T-helper 1 cell (primary cell): ENCODE results near the gene RIMS1.
"Not testable (repeated sequence)": the region's sequence is repeated elsewhere in the genome, so short reads cannot be mapped to it uniquely, and the experiment has no call there.

Experiments
- DNase-seq, 5 donors: peaks; one replicate each; pipeline ENCODE4 v3.0.0-alpha.2; 2012 to 2020

The RIMS1 gene

DNA sequence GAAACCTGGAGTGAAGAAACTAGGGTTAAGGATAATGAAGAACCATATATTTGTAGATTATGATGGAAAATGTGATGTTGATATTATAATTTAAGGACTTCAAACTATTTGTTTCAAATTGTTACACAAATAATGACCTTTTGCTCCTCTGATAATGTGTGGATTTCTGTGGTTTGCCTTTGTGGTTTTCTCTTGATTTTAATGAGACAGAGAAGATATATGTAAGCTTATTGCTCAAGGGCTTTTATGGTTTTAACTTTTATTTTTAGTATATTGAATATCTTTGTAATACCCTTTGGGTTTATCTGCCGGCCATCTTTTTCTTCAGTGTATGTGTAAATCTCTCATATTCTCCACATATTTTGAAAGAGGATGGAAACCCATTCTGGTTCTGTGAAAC, 362.3 kb downstream of the RIMS1 start:
- no peak for DNase-seq

DNA sequence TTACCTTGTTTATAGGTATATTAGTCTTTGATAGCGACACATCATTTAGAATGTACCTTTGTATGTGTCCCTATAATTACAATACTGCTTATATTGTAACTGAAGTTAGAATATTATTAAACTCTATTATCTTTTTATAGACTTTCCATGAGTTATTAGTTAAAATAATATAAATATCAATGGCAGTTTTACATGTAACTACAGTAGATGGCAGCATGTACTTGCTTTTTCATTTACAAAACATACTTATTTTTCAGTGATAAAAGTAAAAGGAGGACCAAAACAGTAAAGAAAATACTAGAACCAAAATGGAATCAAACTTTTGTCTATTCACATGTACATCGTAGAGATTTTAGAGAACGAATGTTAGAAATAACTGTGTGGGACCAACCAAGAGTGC, 364.3 kb downstream of the RIMS1 start:
- no peak for DNase-seq

DNA sequence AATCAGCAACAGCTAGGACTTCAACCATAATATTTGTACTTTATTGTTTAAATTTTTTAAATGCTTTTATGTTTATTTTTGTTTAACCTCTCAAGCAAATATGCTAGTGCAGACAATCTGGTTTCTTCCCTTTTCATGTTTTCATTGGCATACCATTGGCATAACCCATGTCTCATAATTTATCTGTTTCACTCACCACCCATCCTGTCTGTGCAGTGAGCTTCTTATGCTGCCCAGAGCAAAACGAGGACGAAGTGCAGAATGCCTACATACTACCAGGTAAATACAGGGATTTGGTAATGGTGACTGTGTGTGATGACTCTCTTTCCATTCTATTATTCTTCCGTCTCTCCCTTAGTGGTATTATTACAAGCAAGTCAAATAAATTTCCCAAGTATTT, 374.1 kb downstream of the RIMS1 start:
- DNase-seq: no peak

DNA sequence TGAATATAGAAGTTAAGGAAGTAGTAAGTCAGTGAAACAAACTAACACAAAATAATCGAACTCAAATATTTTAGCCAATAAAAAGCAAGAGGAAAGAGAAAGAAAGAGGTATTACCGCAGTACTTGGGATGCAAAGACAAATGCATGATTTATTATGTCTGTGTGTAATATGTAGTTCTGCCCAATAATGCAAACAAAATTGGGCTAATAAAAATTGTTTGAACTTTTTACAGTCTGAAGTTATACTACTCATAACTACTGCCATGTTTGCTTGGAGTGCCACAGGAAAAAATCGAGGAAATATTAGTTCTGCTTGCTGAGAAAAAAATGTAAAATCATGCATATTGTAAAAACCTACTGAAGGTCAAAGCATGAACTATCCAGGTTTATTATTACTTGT, 375.2 kb downstream of the RIMS1 start:
- DNase-seq: no peak

DNA sequence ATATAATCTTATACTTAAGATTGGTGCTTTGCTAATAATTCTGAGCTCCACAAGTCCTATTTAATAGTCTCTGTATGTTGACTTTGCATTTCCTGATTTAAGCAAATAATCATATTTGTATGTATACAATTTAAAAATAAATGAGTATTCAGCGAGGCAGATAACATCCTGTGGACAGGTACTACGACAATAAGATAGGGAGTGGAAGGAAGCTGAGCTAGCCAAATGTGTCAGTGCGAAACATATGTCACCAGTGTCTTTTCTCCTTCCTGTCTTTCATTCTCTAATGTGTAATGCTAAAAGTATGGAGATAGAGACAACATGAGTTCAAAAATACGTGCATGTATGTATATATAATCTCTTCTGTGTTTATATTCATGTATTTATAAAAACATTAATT, 375.9 kb downstream of the RIMS1 start:
- no peak for DNase-seq

DNA sequence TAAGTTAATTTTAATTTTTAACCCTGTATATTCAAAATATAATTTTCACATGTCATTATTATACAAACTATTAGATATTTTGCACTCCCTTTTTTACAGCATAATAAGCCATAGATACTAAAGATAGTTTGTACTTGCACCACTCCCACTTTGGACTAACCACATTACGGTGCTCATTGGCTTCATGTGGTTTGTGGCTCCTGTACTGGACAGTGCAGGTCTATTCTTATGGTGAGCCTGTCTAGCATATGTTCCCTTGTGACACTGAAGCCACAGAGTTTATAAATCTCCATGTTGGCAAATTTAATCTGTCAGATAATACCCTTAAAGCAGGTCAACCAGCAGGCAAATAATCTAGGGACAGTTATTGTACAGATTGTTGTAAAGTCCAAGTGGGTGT, 381.1 kb downstream of the RIMS1 start:
- no peak for DNase-seq

DNA sequence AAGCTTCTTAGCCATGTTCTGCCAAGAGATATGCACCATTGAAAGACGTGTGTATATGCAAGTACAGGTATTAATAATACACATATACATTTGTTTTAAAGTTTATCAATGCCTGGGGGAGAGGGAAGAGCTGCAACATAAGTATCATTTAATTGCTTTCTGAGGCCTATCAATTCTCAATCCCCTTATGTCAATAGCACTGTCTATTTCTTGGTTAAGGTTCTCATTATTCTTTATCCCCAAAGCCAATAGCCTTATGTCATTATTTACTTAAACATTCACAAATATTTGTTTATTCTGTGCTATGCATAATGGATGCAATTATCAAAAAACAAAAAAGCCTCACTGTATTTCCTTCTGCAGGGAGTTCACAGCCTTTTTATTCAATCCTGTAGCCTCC, 385.2 kb downstream of the RIMS1 start:
- DNase-seq: no peak

DNA sequence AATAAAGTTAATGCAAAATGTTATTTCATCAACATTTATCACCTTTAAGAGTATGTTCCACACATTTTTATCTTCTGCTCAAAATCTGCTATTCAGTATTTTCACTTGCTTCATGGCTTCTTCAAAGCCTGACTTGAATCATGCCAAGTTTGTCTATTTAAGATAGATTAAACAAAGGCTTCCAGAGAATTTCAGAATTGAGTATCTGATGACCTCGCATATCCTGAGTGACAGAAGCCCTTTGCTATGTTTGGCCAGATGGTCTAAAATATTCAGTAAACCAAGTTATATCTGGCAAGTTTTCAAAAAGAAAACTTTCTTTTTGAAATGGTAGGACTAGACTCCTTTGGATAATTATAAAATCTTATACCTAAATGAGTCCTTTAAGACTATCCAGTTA, 386.6 kb downstream of the RIMS1 start:
- no peak for DNase-seq

DNA sequence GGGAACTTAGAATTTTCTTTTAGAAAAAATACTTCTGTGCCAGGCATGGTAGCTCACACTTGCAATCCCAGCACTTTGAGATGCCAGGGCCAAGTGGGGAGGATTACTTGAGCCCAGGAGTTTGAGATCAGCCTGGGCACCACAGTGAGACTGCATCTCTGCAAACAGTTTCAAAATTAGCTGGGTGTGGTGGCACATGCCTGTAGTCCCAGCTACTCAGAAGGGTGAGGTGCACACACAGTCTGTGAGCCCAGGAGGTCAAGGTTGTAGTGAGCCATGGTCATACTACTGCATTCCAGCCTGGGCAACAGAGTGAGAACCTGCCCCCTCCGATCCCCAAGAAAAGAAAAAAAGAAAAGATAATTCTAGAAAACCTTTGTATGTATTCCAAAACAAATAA, 389.5 kb downstream of the RIMS1 start:
- no peak for DNase-seq

DNA sequence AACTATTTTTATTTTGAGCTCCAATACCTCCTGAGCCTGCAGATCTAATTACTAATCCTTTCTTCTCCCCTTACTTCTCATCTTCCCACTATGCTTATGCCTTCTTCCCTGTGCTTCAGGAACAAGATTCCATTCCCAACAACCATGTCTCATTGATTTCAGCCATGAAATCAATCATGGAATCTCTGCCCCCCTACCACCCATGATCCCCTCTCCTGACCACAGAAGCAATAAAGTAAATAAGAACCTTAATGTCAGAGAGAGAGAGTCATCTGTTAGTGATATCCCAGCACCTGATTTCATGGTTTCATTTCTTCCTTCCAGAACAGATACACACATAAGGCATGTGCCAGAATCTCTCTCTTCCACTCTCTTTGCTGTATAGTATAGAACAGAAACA, 395.9 kb downstream of the RIMS1 start:
- DNase-seq: no peak

DNA sequence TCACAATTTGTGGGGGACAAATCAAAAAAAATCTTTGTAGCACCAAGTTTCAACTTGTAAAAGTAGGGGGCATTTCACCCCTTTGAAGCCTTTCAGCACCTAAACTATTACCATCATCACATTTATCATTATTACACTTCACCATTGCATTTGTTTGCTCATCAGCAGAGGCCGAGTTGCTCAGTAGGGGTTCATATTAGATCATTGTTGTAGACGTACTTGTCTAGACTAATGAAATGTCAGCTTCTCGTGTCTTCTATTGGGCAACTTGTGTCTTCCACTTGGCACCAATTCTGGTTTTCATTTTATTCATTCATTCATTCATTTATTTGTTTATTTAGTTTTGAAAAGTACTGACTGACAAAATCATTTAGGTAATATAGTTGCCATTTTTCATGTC, 397.2 kb downstream of the RIMS1 start:
- no peak for DNase-seq

DNA sequence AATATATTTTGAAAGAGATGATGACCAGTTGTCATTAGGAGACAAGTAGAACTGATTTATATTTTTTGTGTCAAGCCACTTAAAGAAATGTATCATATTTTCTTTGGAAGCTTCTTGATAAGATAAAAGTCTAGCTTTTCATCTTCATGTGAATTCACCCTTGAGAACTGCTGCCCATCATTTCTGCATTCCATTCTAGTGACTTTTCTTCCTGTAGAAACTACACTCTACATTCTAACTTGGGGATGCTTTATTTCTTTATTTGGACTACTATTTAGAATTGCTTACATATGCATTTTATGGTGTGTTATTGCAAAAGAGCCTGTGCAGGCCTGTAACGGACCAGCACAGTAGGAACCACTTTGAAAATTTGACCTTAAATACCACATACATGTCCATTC, 400.6 kb downstream of the RIMS1 start:
- no peak for DNase-seq

DNA sequence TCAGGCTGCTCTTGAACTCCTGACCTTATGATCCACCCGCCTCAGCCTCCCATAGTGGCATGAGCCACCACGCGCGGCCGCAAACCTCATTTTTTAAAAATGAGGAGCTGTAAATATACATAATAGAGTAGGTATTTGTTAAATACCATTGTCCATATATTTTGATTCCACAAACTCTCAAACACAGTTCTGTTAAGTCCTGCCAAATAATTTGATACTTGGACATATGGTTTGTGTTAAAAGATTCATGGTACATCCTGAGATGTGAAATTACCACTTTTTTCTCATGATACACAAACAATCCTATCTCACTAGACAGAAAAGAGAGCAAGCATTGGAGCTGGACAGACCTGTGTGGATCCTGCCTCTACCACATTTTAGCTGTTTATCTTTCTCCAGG, 401.5 kb downstream of the RIMS1 start:
- no peak for DNase-seq

DNA sequence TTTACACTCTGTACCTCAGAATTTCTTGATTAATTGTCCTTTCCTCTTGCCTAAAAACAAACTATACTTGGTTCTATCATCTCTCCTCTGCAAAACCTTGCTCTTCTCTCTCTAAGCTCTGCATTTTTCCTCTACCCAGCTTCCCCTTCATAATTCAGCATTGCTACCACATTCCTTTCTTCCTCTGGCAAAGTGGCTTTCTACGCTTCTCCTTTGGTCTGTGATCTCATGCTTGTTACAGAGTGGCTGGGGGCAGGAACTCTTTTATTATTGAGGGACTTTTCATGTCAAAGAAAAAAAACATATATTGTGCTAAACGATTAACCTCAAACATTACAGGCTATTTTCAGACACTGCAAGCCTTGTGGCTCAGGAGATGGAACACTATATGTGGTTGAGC, 402.2 kb downstream of the RIMS1 start:
- no peak for DNase-seq

DNA sequence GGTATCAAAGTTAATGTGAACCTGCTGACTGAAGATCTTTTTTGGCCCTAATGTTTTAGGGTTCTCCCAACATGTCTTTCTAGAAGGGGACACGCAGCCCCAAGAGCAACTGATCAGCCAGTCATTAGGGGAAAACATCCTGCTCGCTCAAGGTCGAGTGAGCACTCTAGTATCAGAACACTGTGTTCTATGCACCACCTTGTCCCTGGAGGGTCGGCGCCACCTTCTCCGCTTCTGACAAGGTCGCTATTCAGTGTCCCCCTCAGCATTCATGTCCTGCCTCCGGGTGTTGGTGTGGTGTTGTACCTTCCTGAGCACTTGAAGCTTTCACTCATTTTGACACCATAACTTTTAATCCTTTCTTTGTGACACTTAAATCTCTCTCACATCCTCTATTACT, 404.3 kb downstream of the RIMS1 start:
- DNase-seq: no peak

DNA sequence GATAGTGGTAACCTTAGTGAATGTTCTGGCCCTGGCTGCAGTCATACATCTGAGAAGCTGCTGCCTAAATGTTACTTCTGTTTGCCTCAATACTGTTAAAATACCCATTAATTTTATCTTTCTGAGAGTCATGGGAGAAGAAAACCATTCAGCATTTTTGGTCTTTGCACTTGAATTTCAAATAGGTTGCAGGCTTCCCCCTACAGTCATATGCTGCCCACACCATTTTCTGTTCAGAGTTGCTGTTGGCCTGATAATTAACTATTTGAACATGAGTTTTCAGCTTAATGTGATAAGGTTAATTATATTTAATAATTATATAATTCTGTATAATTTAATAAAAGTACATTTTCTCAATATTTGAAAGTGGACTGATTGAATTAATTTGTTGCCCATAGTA, 410.0 kb downstream of the RIMS1 start:
- no peak for DNase-seq

DNA sequence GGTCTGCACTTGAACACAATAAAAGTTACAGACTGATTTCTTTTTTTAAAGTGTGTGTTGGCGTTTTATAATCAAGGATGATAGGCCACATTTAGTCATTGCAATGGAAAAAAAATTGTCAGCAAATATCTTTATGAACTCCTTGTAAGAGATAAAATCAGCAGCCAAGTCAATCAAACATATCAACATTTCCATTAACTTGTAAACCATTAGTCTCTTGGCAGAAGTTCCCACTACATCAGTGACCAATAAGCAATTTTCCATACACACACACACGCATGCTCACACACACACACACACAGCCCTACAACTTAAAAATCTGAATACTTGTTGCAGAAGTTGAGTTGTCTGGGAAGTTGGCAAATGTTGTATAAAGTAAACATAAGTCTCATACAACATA, 419.6 kb downstream of the RIMS1 start:
- DNase-seq: no peak

DNA sequence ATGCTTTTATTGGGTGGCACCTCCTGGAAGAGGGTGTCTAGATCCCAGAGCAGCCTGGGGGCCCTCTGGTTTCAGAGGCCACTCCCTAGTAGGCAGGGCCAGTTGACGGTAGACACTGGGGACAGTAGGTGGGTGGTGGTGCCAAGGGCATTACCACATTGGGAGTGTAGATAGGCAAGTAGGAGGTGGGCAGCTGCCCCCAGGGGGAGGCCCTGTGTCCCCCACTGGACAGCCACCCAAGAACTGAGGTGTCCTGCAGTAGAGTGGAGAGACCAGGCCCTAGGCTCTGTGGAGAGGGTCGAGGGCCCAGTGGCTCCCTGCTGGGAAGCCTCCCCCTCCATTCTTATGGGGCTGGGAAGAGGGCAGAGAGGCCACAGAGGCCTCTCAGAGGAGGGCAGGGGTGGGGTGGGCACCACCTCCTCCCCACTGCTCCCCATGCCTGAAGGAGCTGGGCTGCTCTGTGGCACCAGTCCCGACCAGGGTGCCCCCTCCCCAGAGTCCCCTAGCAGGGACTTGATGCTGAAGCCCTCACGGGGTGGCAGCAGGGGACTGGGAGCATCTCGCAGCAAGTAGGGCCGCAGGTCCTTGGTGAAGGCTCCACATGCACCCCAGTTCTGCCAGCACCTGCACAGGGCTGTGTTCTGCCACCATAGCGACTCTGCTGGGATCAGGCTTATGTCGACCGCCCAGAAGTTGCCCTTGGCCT, 430.5 kb downstream of the RIMS1 start:
- no peak for DNase-seq

DNA sequence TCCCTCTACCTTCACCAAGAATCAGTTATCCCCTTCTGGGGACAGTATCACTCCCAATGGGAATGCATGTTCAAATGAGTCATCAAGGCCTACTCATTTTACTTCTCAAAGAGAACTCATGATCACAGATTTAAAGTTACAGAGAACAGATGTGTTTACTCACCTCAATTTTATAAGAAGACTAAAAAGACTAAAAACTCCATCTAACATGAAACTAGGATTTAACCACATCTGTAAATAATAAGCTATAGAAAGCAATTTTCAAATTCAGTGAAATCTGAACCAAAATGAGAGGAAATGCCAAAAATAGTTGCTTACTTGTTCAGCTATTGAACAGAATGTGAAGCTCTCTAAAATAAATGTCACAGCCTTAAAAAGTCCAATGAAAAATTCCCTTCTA, 435.4 kb downstream of the RIMS1 start:
- DNase-seq: no peak

DNA sequence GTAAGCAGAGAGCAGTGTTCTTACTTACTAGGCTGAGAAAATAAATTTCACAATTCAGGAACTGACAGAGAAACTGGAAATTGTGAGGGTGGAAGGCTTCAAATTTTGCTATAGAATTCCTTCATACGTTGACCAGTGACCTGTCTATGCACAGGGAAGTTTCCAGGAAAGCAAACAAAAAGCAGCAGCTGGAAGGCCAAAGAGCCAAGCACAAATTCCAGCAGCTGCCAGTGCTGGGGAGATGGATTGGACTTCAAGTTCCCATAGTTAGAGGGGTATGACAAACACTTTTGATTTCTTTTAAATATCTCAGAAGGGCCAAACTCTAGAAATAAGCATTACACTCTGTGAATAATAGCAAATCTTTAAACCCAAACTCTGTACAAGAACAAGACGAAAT, 436.4 kb downstream of the RIMS1 start:
- no peak for DNase-seq

DNA sequence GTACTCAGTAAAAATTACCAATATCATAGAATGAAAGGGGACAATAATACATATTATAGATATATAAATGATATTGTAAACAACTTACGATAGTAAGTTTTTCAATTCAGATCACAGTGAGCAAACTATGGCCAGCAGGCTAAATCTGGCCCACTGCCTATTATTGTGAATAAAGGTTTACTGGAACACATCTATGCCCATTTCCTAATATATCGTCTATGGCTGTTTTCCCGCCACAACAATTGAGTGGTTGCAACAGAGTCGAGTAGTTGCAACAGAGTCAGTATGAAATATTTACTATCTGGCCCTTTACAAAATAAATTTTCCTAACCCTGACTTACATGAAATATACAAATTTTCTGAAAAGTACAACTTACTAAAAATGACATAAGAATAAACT, 438.2 kb downstream of the RIMS1 start:
- DNase-seq: no peak

DNA sequence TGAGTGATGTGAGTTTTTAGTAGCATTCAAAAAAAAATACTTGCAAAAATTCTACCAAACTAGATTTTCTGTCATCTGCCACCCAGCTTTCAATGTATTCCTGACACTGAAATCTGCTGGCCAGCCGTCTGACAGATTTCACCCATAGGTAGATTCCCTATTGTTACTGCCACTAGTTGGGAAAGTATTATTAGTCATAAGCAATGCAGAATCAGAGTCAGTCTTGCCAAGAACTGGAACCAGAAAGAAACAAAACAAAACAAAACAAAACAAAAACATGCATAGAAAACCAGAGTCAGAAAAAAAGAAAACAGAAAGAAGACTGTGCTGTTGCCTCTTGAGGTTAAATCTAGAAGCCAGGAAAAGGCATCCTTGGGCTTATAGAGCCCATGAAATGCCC, 442.4 kb downstream of the RIMS1 start:
- no peak for DNase-seq

DNA sequence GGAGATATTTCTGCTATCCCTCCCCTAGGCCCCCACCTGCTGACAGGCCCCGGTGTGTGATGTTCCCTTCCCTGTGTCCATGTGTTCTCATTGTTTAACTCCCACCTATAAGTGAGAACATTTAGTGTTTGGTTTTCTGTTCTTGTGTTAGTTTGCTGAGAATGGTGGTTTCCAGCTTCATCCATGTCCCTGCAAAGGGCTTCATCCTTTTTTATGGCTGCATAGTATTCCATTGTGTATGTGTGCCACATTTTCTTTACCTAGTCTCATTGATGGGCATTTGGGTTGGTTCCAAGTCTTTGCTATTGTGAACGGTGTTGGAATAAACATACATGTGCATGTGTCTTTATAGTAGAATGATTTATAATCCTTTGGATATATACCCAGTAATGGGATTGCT, 448.9 kb downstream of the RIMS1 start:
- DNase-seq: not testable (repeated sequence)

DNA sequence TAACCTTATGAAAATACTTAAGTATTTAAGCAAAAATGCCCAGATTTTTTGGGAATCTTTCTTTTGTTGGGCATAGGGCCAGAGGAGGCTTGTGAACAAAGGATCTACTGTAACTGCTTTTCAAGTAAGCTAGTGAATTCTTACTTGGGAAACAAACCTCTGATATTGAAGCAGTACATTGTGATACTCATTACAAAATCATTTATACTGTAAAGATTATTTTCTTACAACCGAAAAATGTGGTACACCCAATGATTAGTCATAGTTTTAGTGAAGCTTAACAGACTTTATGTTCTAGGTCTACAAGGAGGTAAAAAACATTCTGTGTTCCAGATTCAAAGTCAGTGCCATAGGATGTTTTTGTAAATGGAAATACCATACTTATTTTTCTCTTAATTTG, 462.6 kb downstream of the RIMS1 start:
- DNase-seq: no peak

DNA sequence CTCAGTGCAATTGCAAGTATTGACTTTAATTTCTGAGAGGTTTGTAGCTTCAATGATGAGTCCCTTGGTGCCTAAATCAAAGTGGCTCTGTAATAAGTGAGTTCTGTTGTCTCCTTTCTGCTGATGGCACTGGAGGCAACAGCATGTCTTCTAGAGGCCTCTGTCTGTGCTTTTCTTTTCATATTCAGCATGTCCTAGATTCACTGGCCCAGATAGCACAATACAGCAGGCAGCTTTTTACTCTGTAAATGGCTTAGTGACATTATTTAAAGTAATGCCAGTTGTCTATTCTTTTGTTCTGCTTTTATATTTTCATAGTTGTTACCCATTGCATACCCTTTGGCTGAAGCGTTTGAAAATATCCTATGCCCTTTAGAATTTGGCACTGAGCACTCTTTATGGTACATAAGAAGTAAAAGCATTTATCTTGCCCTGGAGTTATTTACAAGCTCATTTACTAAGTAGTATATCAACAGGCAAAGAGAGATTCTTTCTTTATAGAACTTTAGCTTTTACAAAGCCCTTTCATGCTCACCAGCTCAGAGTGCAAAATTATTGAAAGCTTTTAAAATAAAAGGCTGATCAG, 464.0 kb downstream of the RIMS1 start:
- DNase-seq: no peak
